GM12875 (cell line): ENCODE results near the gene HLF.

Experiments used
- H3K4me3 ChIP-seq: one replicate; pipeline ENCODE4 v1.5.1; 2011; ENCODE audit warnings: low read depth, low read length, control low read depth
- TF ChIP-seq, protein P1 (sequence below): IDR thresholded peaks from 2 replicates; pipeline ENCODE4 v1.5.1; 2011; ENCODE audit warnings: low read depth, mild to moderate bottlenecking, control low read depth, inconsistent platforms, low read length, moderate library complexity, borderline replicate concordance; ENCODE audit not compliant: insufficient read depth

Gene HLF

DNA sequence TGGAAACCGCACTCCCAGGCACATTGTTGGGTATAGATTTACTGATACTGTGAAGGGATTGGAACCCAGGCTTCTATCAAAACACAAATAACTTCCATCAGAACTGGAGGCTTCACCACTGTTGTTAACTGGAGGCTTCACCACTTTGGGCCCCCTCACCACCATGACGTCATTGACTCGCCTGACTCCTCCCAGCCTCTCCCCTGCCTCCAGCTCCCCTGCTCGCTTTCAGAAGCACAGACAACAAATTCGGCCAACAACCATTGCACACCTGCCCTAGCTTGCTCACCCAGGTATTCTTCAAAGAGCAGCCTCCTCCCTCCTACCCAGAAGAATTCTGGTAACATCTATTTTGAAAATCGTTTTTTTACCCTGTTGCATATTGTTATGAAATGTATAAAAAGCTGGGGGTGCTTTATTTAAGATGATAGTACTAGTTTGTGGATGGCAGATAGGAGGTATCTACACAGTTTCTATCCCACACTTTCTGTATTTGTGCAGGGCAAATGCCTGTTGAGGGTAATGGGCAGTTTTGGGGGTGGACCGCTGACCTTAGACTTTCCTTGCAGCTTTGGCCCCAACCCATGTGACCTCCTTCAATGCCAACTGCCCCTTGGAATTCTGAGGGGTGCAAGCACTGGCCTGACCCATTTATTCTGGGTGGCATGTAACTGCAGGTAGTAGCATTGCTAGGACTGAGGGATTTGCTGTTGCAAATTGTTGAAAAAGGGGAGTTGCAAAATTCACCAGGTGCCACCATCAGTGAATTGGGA, 54.1 kb downstream of the HLF start:
- TF ChIP-seq, protein P1, sequence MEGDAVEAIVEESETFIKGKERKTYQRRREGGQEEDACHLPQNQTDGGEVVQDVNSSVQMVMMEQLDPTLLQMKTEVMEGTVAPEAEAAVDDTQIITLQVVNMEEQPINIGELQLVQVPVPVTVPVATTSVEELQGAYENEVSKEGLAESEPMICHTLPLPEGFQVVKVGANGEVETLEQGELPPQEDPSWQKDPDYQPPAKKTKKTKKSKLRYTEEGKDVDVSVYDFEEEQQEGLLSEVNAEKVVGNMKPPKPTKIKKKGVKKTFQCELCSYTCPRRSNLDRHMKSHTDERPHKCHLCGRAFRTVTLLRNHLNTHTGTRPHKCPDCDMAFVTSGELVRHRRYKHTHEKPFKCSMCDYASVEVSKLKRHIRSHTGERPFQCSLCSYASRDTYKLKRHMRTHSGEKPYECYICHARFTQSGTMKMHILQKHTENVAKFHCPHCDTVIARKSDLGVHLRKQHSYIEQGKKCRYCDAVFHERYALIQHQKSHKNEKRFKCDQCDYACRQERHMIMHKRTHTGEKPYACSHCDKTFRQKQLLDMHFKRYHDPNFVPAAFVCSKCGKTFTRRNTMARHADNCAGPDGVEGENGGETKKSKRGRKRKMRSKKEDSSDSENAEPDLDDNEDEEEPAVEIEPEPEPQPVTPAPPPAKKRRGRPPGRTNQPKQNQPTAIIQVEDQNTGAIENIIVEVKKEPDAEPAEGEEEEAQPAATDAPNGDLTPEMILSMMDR, result no peak
- no peak overlapping the region for H3K4me3 ChIP-seq

- TF ChIP-seq, protein P1, result no peak
- no peak overlapping the region for H3K4me3 ChIP-seq
These were observed 55.3 kb downstream of the HLF start for GRCh38 chr17:55319933-55320593.

DNA sequence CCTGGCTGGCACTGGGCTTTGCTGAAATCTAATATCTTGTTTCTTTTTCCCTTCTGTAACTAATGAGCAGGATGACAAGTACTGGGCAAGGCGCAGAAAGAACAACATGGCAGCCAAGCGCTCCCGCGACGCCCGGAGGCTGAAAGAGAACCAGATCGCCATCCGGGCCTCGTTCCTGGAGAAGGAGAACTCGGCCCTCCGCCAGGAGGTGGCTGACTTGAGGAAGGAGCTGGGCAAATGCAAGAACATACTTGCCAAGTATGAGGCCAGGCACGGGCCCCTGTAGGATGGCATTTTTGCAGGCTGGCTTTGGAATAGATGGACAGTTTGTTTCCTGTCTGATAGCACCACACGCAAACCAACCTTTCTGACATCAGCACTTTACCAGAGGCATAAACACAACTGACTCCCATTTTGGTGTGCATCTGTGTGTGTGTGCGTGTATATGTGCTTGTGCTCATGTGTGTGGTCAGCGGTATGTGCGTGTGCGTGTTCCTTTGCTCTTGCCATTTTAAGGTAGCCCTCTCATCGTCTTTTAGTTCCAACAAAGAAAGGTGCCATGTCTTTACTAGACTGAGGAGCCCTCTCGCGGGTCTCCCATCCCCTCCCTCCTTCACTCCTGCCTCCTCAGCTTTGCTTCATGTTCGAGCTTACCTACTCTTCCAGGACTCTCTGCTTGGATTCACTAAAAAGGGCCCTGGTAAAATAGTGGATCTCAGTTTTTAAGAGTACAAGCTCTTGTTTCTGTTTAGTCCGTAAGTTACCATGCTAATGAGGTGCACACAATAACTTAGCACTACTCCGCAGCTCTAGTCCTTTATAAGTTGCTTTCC, 56.0 kb downstream of the HLF start:
- TF ChIP-seq, protein P1, result no peak
- H3K4me3 ChIP-seq, result no peak overlapping the region

GRCh38 chr17:55321427-55322060, 56.8 kb downstream of the HLF start:
- H3K4me3 ChIP-seq, result no peak overlapping the region
- TF ChIP-seq, protein P1, result no peak

DNA sequence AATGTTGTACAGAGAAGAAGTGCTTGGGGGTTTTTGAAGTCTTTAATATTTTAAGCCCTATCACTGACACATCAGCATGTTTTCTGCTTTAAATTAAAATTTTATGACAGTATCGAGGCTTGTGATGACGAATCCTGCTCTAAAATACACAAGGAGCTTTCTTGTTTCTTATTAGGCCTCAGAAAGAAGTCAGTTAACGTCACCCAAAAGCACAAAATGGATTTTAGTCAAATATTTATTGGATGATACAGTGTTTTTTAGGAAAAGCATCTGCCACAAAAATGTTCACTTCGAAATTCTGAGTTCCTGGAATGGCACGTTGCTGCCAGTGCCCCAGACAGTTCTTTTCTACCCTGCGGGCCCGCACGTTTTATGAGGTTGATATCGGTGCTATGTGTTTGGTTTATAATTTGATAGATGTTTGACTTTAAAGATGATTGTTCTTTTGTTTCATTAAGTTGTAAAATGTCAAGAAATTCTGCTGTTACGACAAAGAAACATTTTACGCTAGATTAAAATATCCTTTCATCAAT, 57.8 kb downstream of the HLF start:
- no peak overlapping the region for H3K4me3 ChIP-seq
- TF ChIP-seq, protein P1, result no peak

GRCh38 chr17:55323518-55324295, 58.9 kb downstream of the HLF start:
- TF ChIP-seq, protein P1, result no peak
- H3K4me3 ChIP-seq, result no peak overlapping the region
